Fibroblast of mammary gland (primary cell): ENCODE results near the gene RAMP1.
"Not testable (repeated sequence)": the region's sequence is repeated elsewhere in the genome, so short reads cannot be mapped to it uniquely, and the experiment has no call there.

Experiments used
- DNase-seq: peaks from one replicate; pipeline ENCODE4 v3.0.0-alpha.2; 2010; ENCODE audit warnings: low read depth
- H3K4me3 ChIP-seq: 2 replicates; pipeline ENCODE4 v1.5.1; 2011; ENCODE audit warnings: low read depth, mild to moderate bottlenecking, low read length, moderate library complexity; ENCODE audit not compliant: control insufficient read depth
- CTCF ChIP-seq: conservative IDR thresholded peaks from 2 replicates; pipeline ENCODE4 v1.5.1; 2011; ENCODE audit warnings: low read depth, low read length, inconsistent platforms; ENCODE audit not compliant: control insufficient read depth, insufficient read depth

The RAMP1 gene

GRCh38 chr2:237866101-237866621, 6.7 kb downstream of the RAMP1 start:
- DNase-seq: peak; percentile 48
- H3K4me3 ChIP-seq: no peak overlapping the region
- TF ChIP-seq CTCF: no peak

GRCh38 chr2:237867465-237867864, 8.0 kb downstream of the RAMP1 start:
- no peak for TF ChIP-seq CTCF
- DNase-seq: no peak
- no peak overlapping the region for H3K4me3 ChIP-seq

GRCh38 chr2:237868074-237868473, 8.7 kb downstream of the RAMP1 start:
- DNase-seq: not testable (repeated sequence)

GRCh38 chr2:237868631-237869342, 9.4 kb downstream of the RAMP1 start:
- H3K4me3 ChIP-seq: no peak overlapping the region
- TF ChIP-seq CTCF: no peak
- peak; percentile 78 for DNase-seq

More at GRCh38 chr2:237868074-237868473, 8.7 kb downstream of the RAMP1 start:
- H3K4me3 ChIP-seq: not testable (repeated sequence)

GRCh38 chr2:237869343-237870102, 10.1 kb downstream of the RAMP1 start:
- no peak for DNase-seq
- no peak for TF ChIP-seq CTCF
- H3K4me3 ChIP-seq: no peak overlapping the region

- no peak overlapping the region for H3K4me3 ChIP-seq
- no peak for DNase-seq
- TF ChIP-seq CTCF: no peak
Measured at GRCh38 chr2:237870126-237870525, 10.7 kb downstream of the RAMP1 start.

- DNase-seq: no peak
- no peak for TF ChIP-seq CTCF
- H3K4me3 ChIP-seq: no peak overlapping the region
Measured at GRCh38 chr2:237870754-237871651, 11.6 kb downstream of the RAMP1 start.
